ENCODE data around the gene RRAGC. TPM values are rescaled to one million over a fixed set of nuclear protein-coding genes. Genes with fewer than 3 reads are reported as not detected.
"Not testable (repeated sequence)": the region's sequence is repeated elsewhere in the genome, so short reads cannot be mapped to it uniquely, and the experiment has no call there.

Gene RRAGC
- total RNA-seq, 1 donor from 2014 or later, result 12.9 TPM

DNA sequence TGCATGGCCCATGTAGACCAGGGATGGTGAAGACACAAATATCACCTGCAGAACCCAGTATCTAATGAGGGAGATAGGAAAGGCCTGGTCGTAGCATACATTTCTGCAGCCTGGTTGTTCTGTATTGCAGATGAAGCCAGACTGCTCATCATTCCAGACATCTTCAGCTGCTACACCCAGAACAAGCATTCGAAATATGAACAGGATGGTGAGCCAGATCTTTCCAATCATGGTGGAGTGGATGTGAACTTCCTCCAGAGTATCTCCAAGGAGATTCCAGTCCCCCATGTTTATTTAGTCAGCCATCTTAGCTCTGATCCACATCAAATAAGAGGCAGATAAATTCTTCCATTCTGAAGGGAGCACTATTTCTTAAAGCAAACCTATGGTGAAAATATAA, 16.2 kb upstream of the RRAGC start:
- Mint-ChIP-seq H3K4me3 (no peak overlapping the region), H3K27ac (no peak overlapping the region), H3K36me3 (ENCODE audit: low read depth) (peaks cover 3% of the 10 kb centered on the region), H3K9me3 (no peaks in the 10 kb centered on the region), H3K4me1 (ENCODE audit: low read depth) (peaks cover 23% of the 10 kb centered on the region), H3K27me3 (ENCODE audit: insufficient read depth) (no peaks in the 10 kb centered on the region)
- intact Hi-C loops (cut with micrococcal nuclease), result loop anchor here (10.0 kb wide), 1 partner anchor 1401 kb away; the partner anchor contains the start of gene ZC3H12A
- DNase-seq (ENCODE audit: low spot score), result no peak

DNA sequence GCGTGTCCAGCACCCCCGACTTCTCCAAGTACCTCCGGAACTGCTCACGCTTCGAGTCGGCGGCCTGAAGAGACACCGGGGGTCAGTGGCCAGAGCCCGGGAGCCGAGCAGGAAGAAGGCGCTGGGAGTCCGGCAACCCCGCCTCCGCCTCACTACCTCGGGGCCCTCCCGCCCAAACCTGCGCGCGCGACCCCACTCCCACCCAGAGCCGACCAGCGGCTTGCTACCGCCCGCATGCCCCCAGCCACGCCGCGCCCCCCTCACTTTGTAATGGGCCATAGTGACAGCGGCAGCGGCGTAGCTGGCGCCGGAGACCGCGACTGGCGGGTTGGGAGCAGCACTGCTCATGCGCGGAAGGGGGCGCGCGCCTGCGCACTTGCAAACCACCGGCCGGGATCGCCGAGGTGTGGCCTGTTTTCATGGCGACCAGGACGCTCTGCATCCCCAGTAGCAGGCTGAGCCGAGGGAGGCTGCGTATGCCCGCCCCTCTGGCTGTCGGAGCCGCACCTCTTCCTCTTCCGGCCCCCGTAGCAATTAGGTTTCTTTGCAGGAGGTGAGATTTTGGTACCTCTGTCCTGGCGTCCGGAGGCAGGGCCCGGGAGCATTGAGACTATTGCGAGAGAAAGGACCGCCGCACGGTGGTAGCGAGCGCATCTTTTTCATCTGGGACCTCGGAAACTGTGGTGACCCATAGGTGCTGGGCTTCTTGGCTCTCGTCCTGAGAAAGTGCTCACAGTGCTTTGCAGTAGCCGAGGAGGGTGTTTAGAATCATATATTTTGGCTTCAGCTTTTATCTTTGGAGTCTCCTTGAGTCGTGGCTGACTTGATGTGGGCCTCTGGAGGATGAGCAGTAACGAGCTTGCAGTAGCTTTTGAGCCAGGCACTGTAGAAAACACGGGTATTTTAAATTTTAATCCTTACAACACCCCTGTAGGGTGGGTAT, 13.7 kb upstream of the RRAGC start, which contains the start of gene MYCBP:
Gene MYCBP (minus strand): TSS at position 322 of the 943 bp plus-strand sequence. CDS start 43 bp downstream, at position 279.
- Mint-ChIP-seq H3K36me3 (ENCODE audit: low read depth) (peaks cover 7% of the 10 kb centered on the region), H3K4me3 (peak within 1 kb of the TSS; percentile 87), H3K27me3 (ENCODE audit: insufficient read depth) (no peaks in the 10 kb centered on the region), H3K27ac (peak within 1 kb of the TSS; percentile 79), H3K4me1 (ENCODE audit: low read depth) (peaks cover 23% of the 10 kb centered on the region), H3K9me3 (no peaks in the 10 kb centered on the region)
- intact Hi-C loops (cut with micrococcal nuclease), result loop anchor here (1.0 to 10.0 kb wide), 8 partner anchors 14 to 1398 kb away; partner anchors contain the start of genes AKIRIN1, BMP8A, C1orf122 and CDCA8
- DNase-seq (ENCODE audit: low spot score), result peak; percentile 98

DNA sequence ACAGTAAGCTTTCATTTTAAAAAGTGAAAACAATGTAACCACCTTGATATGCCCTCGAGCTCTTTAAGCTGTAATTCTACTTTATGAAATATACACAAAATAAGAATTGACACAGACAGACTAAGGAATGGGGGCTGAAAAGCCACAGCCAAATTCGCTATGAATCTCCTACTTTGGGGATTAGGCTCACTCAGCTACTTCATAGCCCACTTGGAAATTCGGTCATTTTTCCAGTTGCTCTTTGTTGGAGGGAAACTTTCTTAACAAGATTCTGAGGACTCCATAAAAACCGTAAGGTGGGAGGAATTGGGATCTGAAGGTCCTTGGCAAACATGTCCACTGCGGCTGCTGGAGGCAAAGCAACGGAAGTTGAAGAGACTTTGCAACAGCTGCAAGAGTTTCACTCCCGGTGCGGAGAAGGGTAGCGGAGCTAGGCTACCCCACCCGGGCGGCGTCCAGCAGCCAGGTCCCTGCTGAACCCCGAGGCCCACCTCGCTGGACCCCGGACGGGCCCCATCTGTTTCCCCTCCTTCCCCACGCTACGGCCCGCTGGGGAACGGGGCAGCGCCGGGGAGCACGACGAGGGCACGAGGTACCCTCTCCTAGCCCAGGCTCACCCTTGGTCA, 12.9 kb upstream of the RRAGC start:
- H3K4me1 Mint-ChIP-seq (ENCODE audit: low read depth), result peaks cover 23% of the 10 kb centered on the region
- no peaks in the 10 kb centered on the region for H3K27me3 Mint-ChIP-seq (ENCODE audit: insufficient read depth)

DNA sequence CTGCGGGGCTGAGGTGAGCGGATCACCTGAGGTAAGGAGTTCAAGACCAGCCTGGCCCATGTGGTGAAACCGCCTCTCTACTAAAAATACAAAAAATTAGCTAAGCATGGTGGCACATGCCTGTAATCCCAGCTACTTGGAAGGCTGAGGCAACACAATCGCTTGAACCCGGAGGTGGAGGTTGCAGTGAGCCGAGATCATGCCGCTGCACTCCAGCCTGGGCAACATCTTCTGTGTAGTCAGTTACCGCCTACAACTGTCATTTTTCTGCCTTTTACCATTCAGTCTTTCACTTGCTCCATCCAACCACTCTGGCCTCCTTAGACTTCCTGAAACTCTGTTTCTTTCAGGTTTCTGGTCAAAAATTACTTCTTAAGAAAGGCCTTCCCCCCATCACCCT, 11.4 kb upstream of the RRAGC start:
- H3K4me3 Mint-ChIP-seq, result peak overlapping the region; percentile 87
- peaks cover 10% of the 10 kb centered on the region for H3K36me3 Mint-ChIP-seq (ENCODE audit: low read depth)

More for the DNA sequence above, 12.9 kb upstream of the RRAGC start:
- Mint-ChIP-seq H3K9me3 (no peaks in the 10 kb centered on the region), H3K4me3 (peak overlapping the region; percentile 87), H3K27ac (peak overlapping the region; percentile 79), H3K36me3 (ENCODE audit: low read depth) (peaks cover 10% of the 10 kb centered on the region)
- intact Hi-C loops (cut with micrococcal nuclease), result loop anchor here (1.0 to 10.0 kb wide), 8 partner anchors 13 to 1398 kb away; partner anchors contain the start of genes AKIRIN1, BMP8A, C1orf122 and CDCA8
- DNase-seq (ENCODE audit: low spot score), result no peak

DNA sequence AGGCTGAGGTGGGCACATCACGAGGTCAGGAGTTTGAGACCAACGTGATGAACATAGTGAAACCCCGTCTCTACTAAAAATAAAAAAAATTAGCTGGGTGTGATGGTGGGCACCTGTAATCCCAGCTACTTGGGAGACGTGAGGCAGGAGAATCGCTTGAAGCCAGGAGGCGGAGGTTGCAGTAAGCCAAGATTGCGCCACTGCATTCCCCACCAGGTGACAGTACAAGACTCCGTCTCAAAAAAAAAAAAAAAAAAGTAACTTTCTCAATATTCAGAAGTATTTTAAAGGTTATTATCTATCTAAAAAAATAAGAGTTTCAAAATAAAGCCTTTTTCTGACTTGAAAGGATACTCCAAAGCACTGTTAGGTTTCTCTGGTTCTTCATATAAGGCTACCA, 7.6 kb upstream of the RRAGC start:
- DNase-seq (ENCODE audit: low spot score), result no peak
- intact Hi-C loops (cut with micrococcal nuclease), result no loop called here
- Mint-ChIP-seq H3K4me3 (no peak overlapping the region), H3K9me3 (no peaks in the 10 kb centered on the region), H3K4me1 (ENCODE audit: low read depth) (peaks cover 17% of the 10 kb centered on the region), H3K27me3 (ENCODE audit: insufficient read depth) (no peaks in the 10 kb centered on the region), H3K27ac (no peak overlapping the region), H3K36me3 (ENCODE audit: low read depth) (peaks cover 24% of the 10 kb centered on the region)

More for the DNA sequence above, 11.4 kb upstream of the RRAGC start:
- H3K4me1 Mint-ChIP-seq (ENCODE audit: low read depth), result peaks cover 23% of the 10 kb centered on the region
- no peaks in the 10 kb centered on the region for H3K9me3 Mint-ChIP-seq
- no peaks in the 10 kb centered on the region for H3K27me3 Mint-ChIP-seq (ENCODE audit: insufficient read depth)
- H3K27ac Mint-ChIP-seq, result no peak overlapping the region
- intact Hi-C loops (cut with micrococcal nuclease), result loop anchor here (5.0 to 10.0 kb wide), 2 partner anchors 621 to 1396 kb away; partner anchors contain the start of genes BMP8A and ZC3H12A
- no peak for DNase-seq (ENCODE audit: low spot score)

DNA sequence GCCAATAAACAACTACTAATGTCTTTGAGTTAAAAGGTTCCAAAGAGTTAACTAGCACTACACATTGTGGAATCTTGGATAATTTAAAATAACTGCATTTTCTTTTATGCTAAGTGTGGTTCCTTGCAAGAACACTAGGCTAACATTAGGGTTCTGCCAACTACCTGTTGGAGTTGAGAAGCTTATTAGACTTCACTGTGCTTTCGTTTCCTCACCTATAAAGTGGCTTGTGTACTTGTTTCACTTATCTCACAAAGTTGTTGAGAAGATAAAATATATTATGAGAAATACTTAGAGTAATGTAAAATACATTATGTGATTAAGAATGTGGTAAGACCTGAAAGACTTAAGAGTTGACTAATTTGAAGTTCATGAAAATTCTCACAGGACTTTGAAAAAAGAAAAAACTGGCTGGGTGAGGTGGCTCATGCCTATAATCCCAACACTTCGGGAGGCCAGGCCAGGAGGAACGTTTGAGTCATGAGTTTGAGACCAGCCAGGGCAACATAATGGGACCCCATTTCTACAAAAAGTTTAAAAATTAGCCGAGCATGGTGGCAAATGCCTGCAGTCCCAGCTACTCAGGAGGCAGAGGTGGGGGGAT, 5.6 kb upstream of the RRAGC start:
- no peaks in the 10 kb centered on the region for H3K9me3 Mint-ChIP-seq
- no peak for DNase-seq (ENCODE audit: low spot score)
- H3K27ac Mint-ChIP-seq, result no peak overlapping the region
- peaks cover 23% of the 10 kb centered on the region for H3K36me3 Mint-ChIP-seq (ENCODE audit: low read depth)
- H3K4me1 Mint-ChIP-seq (ENCODE audit: low read depth), result peaks cover 15% of the 10 kb centered on the region
- no peaks in the 10 kb centered on the region for H3K27me3 Mint-ChIP-seq (ENCODE audit: insufficient read depth)
- H3K4me3 Mint-ChIP-seq, result no peak overlapping the region
- intact Hi-C loops (cut with micrococcal nuclease), result no loop called here

DNA sequence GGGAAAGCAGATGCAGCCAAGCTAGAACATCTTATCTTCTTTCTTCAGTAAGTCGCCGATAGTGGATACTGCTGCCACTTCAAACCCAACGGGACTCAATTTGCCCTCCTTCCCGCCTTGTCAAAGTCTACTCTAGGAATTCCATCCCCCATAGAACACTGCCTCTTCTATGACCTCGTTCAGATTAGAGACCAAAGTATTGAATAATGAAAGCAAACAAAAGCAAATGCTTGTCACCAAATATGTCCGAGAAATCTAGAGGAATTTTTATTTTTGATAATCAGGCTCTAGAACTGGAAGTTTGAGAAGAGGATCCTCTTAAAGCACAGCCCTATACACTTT, 853 bp upstream of the RRAGC start:
- Mint-ChIP-seq H3K27ac (peak overlapping the region; percentile 74), H3K4me1 (ENCODE audit: low read depth) (peaks cover 37% of the 10 kb centered on the region)
- intact Hi-C loops (cut with micrococcal nuclease), result no loop called here

DNA sequence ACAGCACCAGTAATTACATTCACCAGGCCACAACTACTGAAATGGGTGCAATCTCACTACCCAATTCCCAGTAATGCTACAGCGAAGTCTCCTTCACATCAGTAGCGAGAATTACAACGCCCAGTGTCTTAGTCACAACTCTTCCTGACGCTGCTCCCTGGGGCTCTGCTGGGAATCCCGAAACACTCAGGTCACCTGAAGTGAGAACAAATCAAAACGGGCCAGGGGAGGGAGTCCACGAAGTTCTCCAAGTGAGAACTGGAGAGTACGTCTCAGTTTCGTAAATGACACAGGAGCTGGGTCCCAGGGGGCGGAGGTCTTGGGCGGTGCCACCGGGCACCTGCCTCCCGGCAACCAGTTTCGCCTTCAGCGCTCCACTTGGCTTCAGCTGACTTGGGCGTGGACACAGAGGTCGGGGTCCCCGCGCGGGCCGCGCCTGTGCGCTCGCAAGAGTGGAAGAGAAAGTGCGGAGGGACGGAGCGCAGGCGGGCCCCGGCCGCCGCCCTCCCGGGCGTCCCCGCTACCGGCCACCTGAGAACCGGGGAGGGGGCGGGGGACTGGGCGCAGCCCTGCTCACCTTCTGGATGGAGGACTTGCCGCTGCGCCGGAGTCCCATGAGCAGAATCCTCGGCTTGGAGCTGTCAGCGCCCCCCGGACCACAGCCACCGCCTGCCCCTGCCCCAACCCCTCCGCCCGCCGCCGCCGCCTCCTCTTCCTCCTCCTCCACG, 575 bp downstream of the RRAGC start:
- H3K4me3 Mint-ChIP-seq, result peak overlapping the region; percentile 89
- peaks cover 28% of the 10 kb centered on the region for H3K36me3 Mint-ChIP-seq (ENCODE audit: low read depth)
- intact Hi-C loops (cut with micrococcal nuclease), result loop anchor here (1.0 to 5.0 kb wide), 6 partner anchors 14 to 827 kb away; partner anchors contain the start of genes MYCBP and NDUFS5
- H3K9me3 Mint-ChIP-seq, result no peaks in the 10 kb centered on the region
- no peaks in the 10 kb centered on the region for H3K27me3 Mint-ChIP-seq (ENCODE audit: insufficient read depth)
- H3K27ac Mint-ChIP-seq, result peak overlapping the region; percentile 64
- H3K4me1 Mint-ChIP-seq (ENCODE audit: low read depth), result peaks cover 41% of the 10 kb centered on the region
- peak; percentile 52 for DNase-seq (ENCODE audit: low spot score)

More for the DNA sequence above, 853 bp upstream of the RRAGC start:
- Mint-ChIP-seq H3K36me3 (ENCODE audit: low read depth) (peaks cover 23% of the 10 kb centered on the region), H3K27me3 (ENCODE audit: insufficient read depth) (no peaks in the 10 kb centered on the region), H3K9me3 (no peaks in the 10 kb centered on the region), H3K4me3 (peak overlapping the region; percentile 89)
- no peak for DNase-seq (ENCODE audit: low spot score)

DNA sequence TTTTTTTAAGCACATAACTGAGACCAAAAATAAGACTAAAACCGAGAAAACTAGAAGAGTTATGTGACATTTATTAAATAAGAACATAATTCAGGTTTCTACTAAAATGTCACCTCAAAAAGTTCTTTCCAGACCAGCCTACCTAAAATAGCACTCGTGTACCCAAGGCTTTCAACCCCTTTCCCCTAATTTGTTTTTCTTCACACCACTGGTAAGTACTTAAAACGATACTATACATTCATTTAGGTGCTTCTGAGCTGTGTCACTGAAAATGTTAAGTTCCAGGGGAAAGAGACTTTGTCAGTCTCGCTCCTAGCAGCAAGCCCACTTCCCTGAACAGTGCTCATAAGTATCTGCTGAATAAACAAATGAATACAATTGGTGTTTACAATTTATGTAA, 6.8 kb downstream of the RRAGC start:
- no peaks in the 10 kb centered on the region for H3K9me3 Mint-ChIP-seq
- peaks cover 40% of the 10 kb centered on the region for H3K36me3 Mint-ChIP-seq (ENCODE audit: low read depth)
- peak overlapping the region; percentile 63 for H3K27ac Mint-ChIP-seq
- no peak for DNase-seq (ENCODE audit: low spot score)
- no peaks in the 10 kb centered on the region for H3K27me3 Mint-ChIP-seq (ENCODE audit: insufficient read depth)
- intact Hi-C loops (cut with micrococcal nuclease), result no loop called here
- peaks cover 30% of the 10 kb centered on the region for H3K4me1 Mint-ChIP-seq (ENCODE audit: low read depth)
- no peak overlapping the region for H3K4me3 Mint-ChIP-seq

DNA sequence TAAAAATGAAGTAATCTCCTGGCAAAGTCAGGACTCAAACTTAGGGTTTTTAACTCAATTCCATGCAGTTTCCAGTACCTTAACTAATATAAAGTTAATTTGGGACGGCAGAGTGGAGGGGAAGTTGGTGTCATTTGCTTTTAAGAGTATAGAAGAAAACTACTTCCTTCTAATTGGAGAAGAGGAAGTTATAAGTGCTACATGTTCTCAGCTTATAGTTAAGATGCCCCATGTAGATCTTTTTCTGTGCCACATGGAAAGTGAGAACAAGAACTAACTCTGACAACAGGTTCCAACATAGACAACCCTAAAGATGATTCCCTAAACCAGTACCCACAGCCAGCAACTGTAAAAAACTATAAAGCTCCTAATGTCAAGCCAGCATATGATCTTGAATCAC, 11.5 kb downstream of the RRAGC start:
- peaks cover 13% of the 10 kb centered on the region for H3K4me1 Mint-ChIP-seq (ENCODE audit: low read depth)
- H3K36me3 Mint-ChIP-seq (ENCODE audit: low read depth), result peaks cover 49% of the 10 kb centered on the region
- no peaks in the 10 kb centered on the region for H3K9me3 Mint-ChIP-seq
- H3K27ac Mint-ChIP-seq, result peak overlapping the region; percentile 55
- DNase-seq (ENCODE audit: low spot score), result no peak
- intact Hi-C loops (cut with micrococcal nuclease), result no loop called here
- no peak overlapping the region for H3K4me3 Mint-ChIP-seq
- no peaks in the 10 kb centered on the region for H3K27me3 Mint-ChIP-seq (ENCODE audit: insufficient read depth)

DNA sequence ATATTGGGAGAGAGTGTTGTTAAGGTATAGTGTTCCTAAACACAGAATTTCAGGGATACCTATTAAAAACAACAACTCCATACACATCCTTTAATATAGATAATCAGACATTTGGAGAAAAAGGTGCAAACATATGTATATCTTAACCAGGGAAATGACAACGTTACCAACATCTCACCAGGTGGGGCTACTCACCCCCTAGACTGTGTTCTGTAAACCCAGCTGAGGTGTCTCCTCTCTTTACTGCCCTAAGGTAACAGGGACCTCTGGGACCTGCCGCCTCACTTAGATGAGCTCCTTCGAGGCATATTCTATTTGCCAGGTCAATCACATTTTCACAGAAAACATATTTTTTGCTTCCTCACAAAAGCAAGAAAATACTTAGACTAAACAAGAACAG, 13.4 kb downstream of the RRAGC start:
- no peak overlapping the region for H3K4me3 Mint-ChIP-seq
- intact Hi-C loops (cut with micrococcal nuclease), result no loop called here
- peaks cover 41% of the 10 kb centered on the region for H3K36me3 Mint-ChIP-seq (ENCODE audit: low read depth)
- no peaks in the 10 kb centered on the region for H3K27me3 Mint-ChIP-seq (ENCODE audit: insufficient read depth)
- H3K27ac Mint-ChIP-seq, result no peak overlapping the region
- peaks cover under 1% of the 10 kb centered on the region for H3K4me1 Mint-ChIP-seq (ENCODE audit: low read depth)
- no peaks in the 10 kb centered on the region for H3K9me3 Mint-ChIP-seq
- DNase-seq (ENCODE audit: low spot score), result no peak

DNA sequence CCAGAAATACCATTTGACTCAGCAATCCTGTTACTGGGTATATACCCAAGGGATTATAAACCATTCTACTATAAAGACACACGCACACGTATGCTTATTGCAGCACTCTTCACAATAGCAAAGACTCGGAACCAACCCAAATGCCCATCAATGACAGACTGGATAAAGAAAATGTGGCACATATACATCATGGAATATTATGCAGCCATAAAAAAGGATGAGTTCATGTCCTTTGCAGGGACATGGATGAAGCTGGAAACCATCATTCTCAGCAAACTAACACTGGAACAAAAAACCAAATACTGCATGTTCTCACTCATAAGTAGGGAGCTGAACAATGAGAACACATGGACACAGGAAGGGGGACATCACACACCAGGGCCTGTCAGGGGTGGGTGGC, 14.5 kb downstream of the RRAGC start:
- DNase-seq (ENCODE audit: low spot score); H3K27me3 Mint-ChIP-seq (ENCODE audit: insufficient read depth); intact Hi-C loops (cut with micrococcal nuclease); H3K27ac Mint-ChIP-seq; H3K4me3 Mint-ChIP-seq; H3K4me1 Mint-ChIP-seq (ENCODE audit: low read depth); H3K9me3 Mint-ChIP-seq: not testable (repeated sequence)
- peaks cover 34% of the 10 kb centered on the region for H3K36me3 Mint-ChIP-seq (ENCODE audit: low read depth)
